Hematopoietic multipotent progenitor cell treated with erythropoietin and hydrocortisone succinate and interleukin-3 and kit ligand, for 6 days (in vitro differentiated cells): ENCODE measurements around the gene NCAN.
"Not testable (repeated sequence)": the region's sequence is repeated elsewhere in the genome, so short reads cannot be mapped to it uniquely, and the experiment has no call there.

Source experiments
- DNase-seq: peaks from one replicate; pipeline ENCODE4 v3.0.0-alpha.2; 2015

The NCAN gene

GRCh38 chr19:19211499-19212420 lies at the start of gene NCAN:
TSS of gene NCAN (plus strand) at chr19:19211958. CDS start at chr19:19216954, 4,996 bp downstream.
- no peak for DNase-seq

DNA sequence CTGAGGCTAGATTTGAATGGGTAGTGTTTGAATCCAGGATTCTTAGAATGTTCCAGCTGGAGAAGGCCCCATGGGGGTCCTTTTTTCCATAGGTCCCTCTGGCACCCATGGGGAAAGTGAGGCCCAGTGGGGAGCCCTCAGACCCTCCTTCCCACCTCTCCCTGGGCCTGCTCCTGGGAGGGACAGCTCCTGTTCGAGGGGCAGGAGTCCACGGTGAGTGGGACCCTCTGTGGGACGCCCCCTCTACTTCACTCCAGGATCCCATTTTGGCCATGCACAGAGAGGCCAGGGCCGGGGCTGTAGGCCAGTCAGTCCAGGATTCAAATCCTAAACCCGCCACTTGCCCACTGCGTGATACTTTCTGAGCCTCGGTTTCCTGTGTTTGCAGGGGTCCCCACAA lies 49.3 kb upstream of the NCAN start:
- no peak for DNase-seq

GRCh38 chr19:19165396-19165795 lies 46.4 kb upstream of the NCAN start:
- DNase-seq, result no peak

DNA sequence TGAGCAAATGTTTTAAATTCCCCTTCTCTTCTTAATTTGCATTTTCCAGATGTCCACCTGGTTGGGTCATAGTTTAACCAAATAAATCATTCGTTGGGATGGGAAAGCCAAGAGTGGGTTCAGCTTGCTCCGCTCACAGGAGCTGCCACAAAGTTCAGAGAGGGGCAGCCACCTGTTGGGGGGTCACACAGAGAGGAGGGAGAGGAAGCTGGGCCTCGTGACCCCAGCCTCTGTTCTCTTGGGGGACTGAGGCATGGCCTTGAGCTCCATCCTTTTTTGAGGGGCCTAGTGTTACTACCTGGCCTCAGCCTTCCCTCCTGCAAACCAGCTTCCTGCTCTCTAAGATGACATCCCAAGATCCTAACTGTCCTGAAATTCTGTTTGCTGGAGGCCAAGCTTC lies 44.1 kb upstream of the NCAN start:
- no peak for DNase-seq

GRCh38 chr19:19169236-19170052 lies 42.3 kb upstream of the NCAN start:
- DNase-seq, result no peak

DNA sequence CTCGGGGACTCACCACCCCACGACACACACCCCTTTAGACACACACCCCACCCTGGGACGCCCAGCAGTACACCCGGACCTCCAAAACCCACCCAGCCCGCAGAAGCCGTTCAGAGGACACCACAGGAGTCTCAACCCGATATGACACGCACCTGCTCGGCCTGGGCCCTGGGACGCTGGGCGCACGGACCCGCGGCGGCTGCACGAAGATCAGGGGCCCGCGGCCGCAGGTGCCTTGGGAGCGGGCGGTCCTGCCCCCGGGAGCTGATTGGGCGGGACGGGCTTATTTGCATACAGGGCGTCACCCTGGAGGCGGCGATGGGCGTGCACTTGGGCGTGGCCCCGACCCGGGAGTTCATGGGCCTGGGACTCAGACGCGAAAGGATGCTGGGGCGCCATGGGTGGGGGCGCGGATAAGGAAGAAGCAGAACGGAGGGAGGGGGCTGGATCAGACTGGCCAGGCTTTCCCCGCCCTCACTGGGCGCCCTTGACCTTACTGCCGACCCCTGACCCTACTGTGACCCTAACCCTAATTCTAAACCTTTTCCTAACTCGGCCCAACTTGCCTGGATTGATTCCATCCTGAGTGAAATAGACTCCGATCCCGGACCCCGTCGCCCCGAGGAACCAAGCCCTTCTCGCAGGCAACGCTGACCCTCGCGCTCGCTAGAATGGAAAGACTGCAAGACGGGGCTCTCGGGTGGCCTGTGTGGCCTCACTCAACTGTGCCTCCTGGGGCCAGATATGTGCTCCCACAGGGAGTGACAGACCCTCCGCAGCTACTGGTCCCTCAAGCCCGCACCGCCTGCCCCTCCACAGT lies 41.5 kb upstream of the NCAN start, which contains the start of gene MEF2B:
Gene MEF2B (minus strand): TSS at position 211 of the 820 bp plus-strand sequence. CDS start 19,528 bp downstream, outside the sequence.
- peak; percentile 93 for DNase-seq

DNA sequence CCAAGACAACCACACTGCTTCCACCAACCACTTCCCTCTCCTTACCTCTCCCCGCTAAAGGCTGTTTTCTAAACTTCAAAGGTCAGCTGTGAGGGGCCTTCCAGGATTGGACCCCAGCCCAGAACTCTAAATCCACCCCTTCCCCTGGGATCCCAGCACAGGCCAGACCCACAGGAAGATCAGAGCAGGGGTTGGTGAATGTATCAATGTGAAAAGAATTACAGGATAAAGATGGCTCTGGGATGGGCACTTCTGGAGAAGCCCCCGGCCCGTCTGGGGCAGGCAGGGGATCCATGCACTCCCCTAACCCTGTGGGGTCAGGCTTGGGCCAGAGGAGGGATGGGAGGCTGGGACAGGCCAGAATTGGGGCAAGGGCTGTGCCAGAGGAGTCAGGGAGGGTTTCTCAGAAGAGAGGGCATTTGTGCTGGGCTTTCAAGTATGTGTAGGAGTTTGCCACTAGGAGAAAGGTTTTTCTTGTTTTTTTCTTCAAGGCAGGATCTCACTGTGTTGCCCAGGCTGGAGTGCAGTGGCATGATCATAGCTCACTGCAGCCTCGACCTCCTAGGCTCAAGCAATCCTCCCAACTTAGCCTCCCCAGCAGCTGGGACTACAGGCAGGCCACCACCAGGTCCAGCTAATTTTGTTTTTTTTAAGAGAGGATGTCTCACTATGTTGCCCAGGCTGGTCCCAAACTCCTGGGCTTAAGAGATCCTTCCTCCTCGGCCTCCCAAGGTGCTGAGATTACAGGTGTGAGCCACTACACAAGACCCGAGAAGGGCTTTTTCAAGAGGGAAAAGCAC lies 40.7 kb upstream of the NCAN start:
- no peak for DNase-seq

GRCh38 chr19:19171821-19172532 lies 39.8 kb upstream of the NCAN start:
- peak; percentile 41 for DNase-seq

DNA sequence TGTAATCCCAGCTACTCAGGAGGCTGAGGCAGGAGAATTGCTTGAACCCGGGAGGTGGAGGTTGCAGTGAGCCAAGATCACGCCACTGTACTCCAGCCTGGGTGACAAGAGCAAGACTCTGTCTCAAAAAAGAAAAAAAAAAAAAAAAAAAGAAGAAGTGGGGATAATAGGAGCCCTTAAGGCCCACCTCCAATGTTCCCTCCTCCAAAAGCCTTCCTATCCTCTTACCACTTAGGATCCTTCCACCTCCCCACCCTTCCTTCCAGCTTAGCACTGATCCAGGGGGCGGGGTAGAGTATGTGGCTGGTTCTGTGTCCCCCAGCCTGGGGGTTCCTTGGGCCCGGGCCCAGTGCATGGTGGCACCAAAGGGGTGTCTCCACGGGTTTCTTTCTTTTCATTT lies 38.5 kb upstream of the NCAN start:
- not testable (repeated sequence) for DNase-seq

DNA sequence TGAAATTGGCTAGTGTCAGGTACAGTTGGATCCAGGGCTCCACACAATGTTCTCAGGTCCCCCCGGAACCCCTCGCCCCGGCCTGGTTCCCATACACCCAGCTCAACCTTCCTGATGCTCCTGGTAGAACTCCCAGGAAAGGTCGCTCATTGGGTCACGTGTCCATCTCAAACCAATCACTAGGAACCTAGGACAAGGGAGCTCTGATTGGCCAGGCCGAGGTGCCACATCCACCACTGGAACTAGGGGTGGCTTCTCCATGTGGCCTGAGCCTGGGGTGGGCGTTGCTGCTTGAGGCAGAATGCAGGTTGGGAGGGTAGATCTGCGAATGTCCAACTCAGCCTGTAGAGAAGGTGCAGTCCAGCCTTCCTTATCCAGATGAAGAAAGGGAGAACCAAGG lies 34.8 kb upstream of the NCAN start:
- no peak for DNase-seq

DNA sequence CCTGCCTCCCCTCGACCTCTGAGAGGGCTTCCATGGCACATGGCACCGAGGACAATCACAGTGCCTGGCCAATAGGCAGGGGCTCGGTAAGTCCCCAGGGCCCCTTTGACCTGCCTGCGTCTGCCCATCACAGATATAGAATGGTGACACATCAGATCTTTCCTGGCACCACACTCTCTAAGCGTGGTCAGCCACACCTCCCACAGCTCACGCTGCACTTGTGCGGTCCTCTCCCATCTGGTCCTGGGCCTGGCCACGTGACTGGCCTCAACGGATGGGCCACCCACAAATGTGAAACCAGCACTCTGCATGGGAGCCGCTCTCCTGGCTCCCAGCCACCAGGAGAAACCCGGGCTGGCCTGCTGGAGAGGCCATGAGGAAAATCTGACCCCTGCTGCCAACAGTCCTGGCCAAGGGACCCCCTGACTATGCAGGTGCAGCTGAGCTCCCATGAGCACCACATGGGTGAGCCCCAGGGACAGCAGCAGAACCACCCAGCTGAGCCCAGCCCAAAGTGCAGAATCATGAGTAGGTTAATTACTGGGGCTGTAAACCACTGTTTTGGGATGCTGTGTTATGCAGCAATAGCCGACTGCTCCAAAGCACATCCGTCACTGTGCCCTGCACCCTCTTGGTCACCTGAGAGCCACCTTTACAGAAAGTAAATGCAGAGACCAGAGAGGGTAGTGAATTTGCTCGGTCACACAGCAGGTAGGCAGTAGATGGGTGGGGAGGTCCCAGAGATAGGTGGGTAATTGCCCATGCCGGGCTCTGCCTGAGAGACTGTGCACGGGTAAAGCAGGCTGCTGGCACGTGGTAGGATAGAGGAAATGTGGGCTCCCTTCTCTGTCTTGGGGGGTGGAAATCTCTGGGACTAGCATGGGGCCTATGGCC lies 32.0 kb upstream of the NCAN start:
- DNase-seq, result peak; percentile 75

DNA sequence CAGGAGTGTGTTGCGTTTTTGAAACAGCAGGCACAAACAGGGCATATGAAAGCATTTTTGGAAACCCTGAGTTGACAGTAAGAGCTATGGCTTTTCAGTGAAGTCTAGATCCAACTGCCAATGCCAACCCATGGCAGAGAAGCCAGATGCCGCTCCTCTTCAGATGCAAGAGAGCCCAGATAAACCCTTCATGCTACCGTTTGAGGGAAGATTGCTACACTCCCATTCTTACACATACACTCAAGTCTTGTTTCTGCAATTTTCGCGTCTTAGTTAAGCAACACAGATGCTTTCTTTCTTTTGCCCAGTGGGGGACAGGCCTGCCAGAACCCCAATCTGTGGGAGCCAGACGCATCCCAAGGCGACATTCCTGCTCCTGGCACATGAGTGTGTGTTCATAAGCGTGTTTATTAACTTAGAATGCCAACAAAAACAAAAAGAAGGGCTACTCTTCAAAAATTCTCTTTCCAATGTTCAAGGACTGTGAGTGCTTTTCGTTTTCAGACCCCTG lies 30.2 kb upstream of the NCAN start:
- DNase-seq, result peak; percentile 52

GRCh38 chr19:19185853-19186740 lies 25.7 kb upstream of the NCAN start:
- peak; percentile 81 for DNase-seq

GRCh38 chr19:19186742-19187141 lies 25.0 kb upstream of the NCAN start:
- DNase-seq, result no peak

DNA sequence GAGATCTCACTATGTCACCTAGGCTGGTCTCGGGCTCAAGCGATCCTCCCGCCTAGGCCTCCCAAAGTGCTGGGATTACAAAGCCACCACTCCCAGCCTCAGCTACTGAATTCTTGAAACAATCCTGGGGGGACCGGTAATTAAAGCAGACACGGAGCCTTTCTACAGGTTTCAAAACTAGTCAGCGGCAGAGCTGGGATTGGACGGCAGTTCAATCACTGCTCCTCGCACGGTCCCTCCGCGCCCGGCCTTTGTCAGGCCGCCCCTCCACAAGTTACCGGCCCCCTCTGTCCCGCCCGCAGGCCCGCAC lies 20.0 kb upstream of the NCAN start:
- no peak for DNase-seq

- peak; percentile 100 for DNase-seq
Observed at GRCh38 chr19:19192078-19192882, 19.5 kb upstream of the NCAN start, which contains the start of the genes BORCS8 and RFXANK. TSS of gene BORCS8 (minus strand) at chr19:19192152. CDS start at chr19:19192117, 35 bp downstream. TSS of gene RFXANK (plus strand) at chr19:19192258. CDS start at chr19:19193947, 1,689 bp downstream.

- DNase-seq, result peak; percentile 74
Observed at GRCh38 chr19:19192910-19193423, 18.8 kb upstream of the NCAN start.

DNA sequence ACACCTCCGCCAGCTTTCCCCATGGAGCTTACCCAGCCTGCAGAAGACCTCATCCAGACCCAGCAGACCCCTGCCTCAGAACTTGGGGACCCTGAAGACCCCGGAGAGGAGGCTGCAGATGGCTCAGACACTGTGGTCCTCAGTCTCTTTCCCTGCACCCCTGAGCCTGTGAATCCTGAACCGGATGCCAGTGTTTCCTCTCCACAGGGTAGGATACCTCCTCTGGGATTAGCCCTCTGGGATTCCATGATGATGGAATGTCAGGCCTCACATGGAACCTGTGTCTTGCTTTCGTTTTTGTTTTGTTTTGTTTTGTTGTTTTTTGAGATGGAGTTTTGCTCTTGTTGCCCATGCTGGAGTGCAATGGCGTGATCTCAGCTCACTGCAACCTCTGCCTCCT lies 17.8 kb upstream of the NCAN start:
- DNase-seq, result no peak
